Measurements from ENCODE around the gene DCPS. TPM values are rescaled to one million over a fixed set of nuclear protein-coding genes. Genes with fewer than 3 reads are reported as not detected.

The DCPS gene
- total RNA-seq, 1 donor from 2014 or later = 18.6 TPM

DNA sequence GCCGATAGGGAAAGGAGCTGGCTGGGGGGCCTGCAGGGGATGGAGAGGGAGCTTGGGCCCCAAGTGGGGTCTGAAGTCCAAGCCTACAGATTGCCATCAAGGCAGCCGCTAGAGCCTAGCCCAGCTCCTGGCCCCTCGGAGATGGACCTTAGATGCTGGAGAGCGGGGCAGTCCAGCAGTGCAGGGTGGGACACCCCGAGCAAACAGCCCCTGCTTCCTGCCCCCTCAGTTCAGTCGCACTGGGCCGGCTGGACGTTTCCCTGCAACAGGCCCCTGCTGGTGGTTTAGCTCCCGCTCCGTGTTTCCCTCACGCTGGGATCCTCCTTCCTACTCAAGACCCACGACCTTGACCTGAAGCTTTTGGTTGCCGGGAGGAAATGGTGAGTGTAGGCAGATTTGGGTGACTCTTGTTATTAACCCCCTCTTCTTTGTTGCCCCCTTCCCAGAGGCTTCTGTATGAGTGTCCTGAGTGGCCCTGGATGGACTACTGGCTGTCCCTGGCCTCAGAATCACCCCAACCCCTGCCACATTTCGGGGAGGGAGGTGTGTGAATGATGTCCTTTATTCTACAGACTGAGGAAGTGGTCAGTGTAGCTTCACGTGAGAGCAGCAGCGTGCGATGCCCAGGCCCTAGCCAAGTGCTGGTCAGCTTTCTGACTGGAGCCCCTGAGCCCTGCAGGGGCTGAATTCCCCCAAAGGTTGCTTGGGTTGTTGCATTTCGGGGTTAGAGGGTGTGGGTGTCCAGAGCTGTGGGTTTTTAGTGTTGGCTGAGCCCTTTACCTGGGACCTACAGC lies 54.3 kb downstream of the DCPS start:
- peaks cover 39% of the 10 kb centered on the region for H3K79me2 ChIP-seq (ENCODE audit: low read depth)
- TF ChIP-seq EZH2 (IDR thresholded peaks at IDR 0.05) (no peak), EZH2phosphoT487 (IDR thresholded peaks at IDR 0.05) (no peak), CTCF (IDR thresholded peaks at IDR 0.05) (no peak)
- H3K36me3 ChIP-seq = no peaks in the 10 kb centered on the region
- Mint-ChIP-seq H3K9me3 (no peaks in the 10 kb centered on the region), H3K4me3 (no peak overlapping the region), H3K27me3 (ENCODE audit: insufficient read depth, low read depth) (peaks cover 8% of the 10 kb centered on the region), H3K36me3 (peaks cover 2% of the 10 kb centered on the region), H3K4me1 (peaks cover 56% of the 10 kb centered on the region), H3K27ac (no peak overlapping the region)
- no peak overlapping the region for H3K4me3 ChIP-seq
- no peak overlapping the region for H3K9ac ChIP-seq
- no peaks in the 10 kb centered on the region for H3K27me3 ChIP-seq
- DNase-seq (ENCODE audit: low spot score) = no peak
- H3K4me2 ChIP-seq = no peak overlapping the region
- H3K4me1 ChIP-seq = peaks cover 33% of the 10 kb centered on the region
- H3K27ac ChIP-seq = no peak overlapping the region
- H4K20me1 ChIP-seq (ENCODE audit: low read depth) = peaks cover 38% of the 10 kb centered on the region
- H2AFZ ChIP-seq (replicated peaks) = no peak overlapping the region
- no peaks in the 10 kb centered on the region for H3F3A ChIP-seq (ENCODE audit: low read depth)
- no peaks in the 10 kb centered on the region for H3K9me3 ChIP-seq (ENCODE audit: low read depth)

DNA sequence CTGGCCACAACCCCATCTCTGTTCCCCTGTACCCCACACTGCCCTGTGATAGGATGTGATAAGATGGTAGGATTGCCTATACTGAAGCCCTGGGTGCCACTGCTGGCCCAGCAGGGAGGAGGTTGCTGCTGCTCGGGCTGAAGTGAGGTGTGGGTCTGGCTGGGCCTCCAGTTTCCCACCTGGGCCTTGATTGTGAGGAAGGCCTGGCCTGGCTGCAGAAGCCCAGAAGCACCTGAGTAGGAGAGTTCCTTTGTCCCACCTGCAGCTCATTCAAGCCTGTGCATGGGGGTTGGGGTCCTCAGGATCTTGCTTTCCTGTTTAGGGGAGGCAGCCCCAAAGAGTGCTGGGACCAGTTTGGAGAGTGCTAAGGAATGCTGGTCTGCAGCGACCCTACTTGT lies 54.9 kb downstream of the DCPS start:
- H3K27me3 Mint-ChIP-seq (ENCODE audit: insufficient read depth, low read depth) = peaks cover 8% of the 10 kb centered on the region
- Histone ChIP-seq H3K4me2 (no peak overlapping the region), H3K79me2 (ENCODE audit: low read depth) (peaks cover 35% of the 10 kb centered on the region), H4K20me1 (ENCODE audit: low read depth) (peaks cover 37% of the 10 kb centered on the region), H3F3A (ENCODE audit: low read depth) (no peaks in the 10 kb centered on the region), H3K9ac (no peak overlapping the region), H3K36me3 (no peaks in the 10 kb centered on the region), H3K4me1 (peaks cover 33% of the 10 kb centered on the region), H3K27ac (no peak overlapping the region), H3K9me3 (ENCODE audit: low read depth) (no peaks in the 10 kb centered on the region), H3K4me3 (no peak overlapping the region), H3K27me3 (no peaks in the 10 kb centered on the region), H2AFZ (replicated peaks) (no peak overlapping the region)
- no peaks in the 10 kb centered on the region for H3K9me3 Mint-ChIP-seq
- peaks cover 52% of the 10 kb centered on the region for H3K4me1 Mint-ChIP-seq
- peaks cover 2% of the 10 kb centered on the region for H3K36me3 Mint-ChIP-seq
- no peak for DNase-seq (ENCODE audit: low spot score)
- no peak for TF ChIP-seq EZH2phosphoT487 (IDR thresholded peaks at IDR 0.05)
- TF ChIP-seq EZH2 (IDR thresholded peaks at IDR 0.05) = no peak
- no peak for TF ChIP-seq CTCF (IDR thresholded peaks at IDR 0.05)
- no peak overlapping the region for H3K4me3 Mint-ChIP-seq
- no peak overlapping the region for H3K27ac Mint-ChIP-seq

GRCh38 chr11:126359431-126360048 lies 55.7 kb downstream of the DCPS start:
- Mint-ChIP-seq H3K36me3 (peaks cover 1% of the 10 kb centered on the region), H3K9me3 (no peaks in the 10 kb centered on the region), H3K4me3 (no peak overlapping the region), H3K4me1 (peaks cover 46% of the 10 kb centered on the region), H3K27me3 (ENCODE audit: insufficient read depth, low read depth) (peaks cover 6% of the 10 kb centered on the region), H3K27ac (no peak overlapping the region)
- no peaks in the 10 kb centered on the region for H3K27me3 ChIP-seq
- TF ChIP-seq EZH2phosphoT487 (IDR thresholded peaks at IDR 0.05) (no peak), EZH2 (IDR thresholded peaks at IDR 0.05) (no peak), CTCF (IDR thresholded peaks at IDR 0.05) (no peak)
- H4K20me1 ChIP-seq (ENCODE audit: low read depth) = peaks cover 37% of the 10 kb centered on the region
- peaks cover 27% of the 10 kb centered on the region for H3K79me2 ChIP-seq (ENCODE audit: low read depth)
- no peaks in the 10 kb centered on the region for H3F3A ChIP-seq (ENCODE audit: low read depth)
- no peak overlapping the region for H3K4me2 ChIP-seq
- no peak overlapping the region for H3K27ac ChIP-seq
- no peak overlapping the region for H3K9ac ChIP-seq
- H3K4me1 ChIP-seq = peaks cover 32% of the 10 kb centered on the region
- no peak for DNase-seq (ENCODE audit: low spot score)
- H3K36me3 ChIP-seq = no peaks in the 10 kb centered on the region
- H3K9me3 ChIP-seq (ENCODE audit: low read depth) = no peaks in the 10 kb centered on the region
- H3K4me3 ChIP-seq = no peak overlapping the region
- no peak overlapping the region for H2AFZ ChIP-seq (replicated peaks)
